ENCODE measurements around the gene YWHAH.

DNA sequence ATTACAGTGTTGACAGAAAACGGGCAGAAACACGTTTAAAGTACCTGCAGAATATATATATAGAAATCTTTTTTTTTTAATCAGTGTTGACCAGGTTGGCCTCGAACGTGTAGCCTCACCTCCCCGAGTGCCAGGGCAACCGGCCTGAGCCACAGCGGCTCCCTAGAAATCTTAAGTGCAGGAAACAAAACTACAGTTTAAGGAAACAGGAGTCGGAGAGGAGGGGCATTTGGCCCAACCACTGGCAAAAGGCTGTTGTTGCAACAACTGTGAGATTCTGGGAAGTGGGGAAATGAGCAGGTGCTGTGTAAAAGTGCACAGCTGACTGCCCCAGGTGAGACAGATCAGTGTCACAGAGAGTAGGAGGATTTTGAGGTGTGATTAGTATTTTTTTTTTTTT lies 3.7 kb downstream of the YWHAH start:
- TF ChIP-seq CTCF (IDR thresholded peaks at IDR 0.05; ENCODE audit: poor library complexity) = no peak
- no peak for TF ChIP-seq EZH2phosphoT487 (IDR thresholded peaks at IDR 0.05; ENCODE audit: low read depth, severe bottlenecking, unreplicated experiment)
- no peak for TF ChIP-seq EZH2 (IDR thresholded peaks at IDR 0.05; ENCODE audit: borderline replicate concordance)
